Effector memory CD4-positive, alpha-beta T cell (primary cell): ENCODE results near the gene PVRIG.
"Not testable (repeated sequence)": the region's sequence is repeated elsewhere in the genome, so short reads cannot be mapped to it uniquely, and the experiment has no call there.

Experiments
- DNase-seq, 3 donors: peaks; one replicate each; pipeline ENCODE4 v3.0.0-alpha.2; 2020
- H3K27ac ChIP-seq: 2 replicates; pipeline ENCODE4 v1.7.0; 2013; ENCODE audit warnings: mild to moderate bottlenecking, low read length, moderate library complexity; ENCODE audit not compliant: insufficient read depth, poor library complexity, severe bottlenecking
- H3K27me3 ChIP-seq: replicated peaks from 2 replicates; pipeline ENCODE4 v1.7.0; 2013; ENCODE audit warnings: mild to moderate bottlenecking, low read length; ENCODE audit not compliant: insufficient read depth, control insufficient read depth, poor library complexity, severe bottlenecking
- H3K36me3 ChIP-seq: 2 replicates; pipeline ENCODE4 v1.7.0; 2013; ENCODE audit warnings: mild to moderate bottlenecking, low read length, moderate library complexity; ENCODE audit not compliant: control insufficient read depth, insufficient read depth
- H3K4me1 ChIP-seq: 2 replicates; pipeline ENCODE4 v1.7.0; 2013; ENCODE audit warnings: low read length, mild to moderate bottlenecking; ENCODE audit not compliant: control insufficient read depth, insufficient read depth, poor library complexity, severe bottlenecking
- H3K4me3 ChIP-seq: 2 replicates; pipeline ENCODE4 v1.7.0; 2013; ENCODE audit warnings: low read length, low read depth, mild to moderate bottlenecking; ENCODE audit not compliant: insufficient read depth, poor library complexity, severe bottlenecking
- H3K9me3 ChIP-seq: 2 replicates; pipeline ENCODE4 v1.7.0; 2013; ENCODE audit warnings: mild to moderate bottlenecking, low read length, moderate library complexity; ENCODE audit not compliant: control insufficient read depth

Gene PVRIG

DNA sequence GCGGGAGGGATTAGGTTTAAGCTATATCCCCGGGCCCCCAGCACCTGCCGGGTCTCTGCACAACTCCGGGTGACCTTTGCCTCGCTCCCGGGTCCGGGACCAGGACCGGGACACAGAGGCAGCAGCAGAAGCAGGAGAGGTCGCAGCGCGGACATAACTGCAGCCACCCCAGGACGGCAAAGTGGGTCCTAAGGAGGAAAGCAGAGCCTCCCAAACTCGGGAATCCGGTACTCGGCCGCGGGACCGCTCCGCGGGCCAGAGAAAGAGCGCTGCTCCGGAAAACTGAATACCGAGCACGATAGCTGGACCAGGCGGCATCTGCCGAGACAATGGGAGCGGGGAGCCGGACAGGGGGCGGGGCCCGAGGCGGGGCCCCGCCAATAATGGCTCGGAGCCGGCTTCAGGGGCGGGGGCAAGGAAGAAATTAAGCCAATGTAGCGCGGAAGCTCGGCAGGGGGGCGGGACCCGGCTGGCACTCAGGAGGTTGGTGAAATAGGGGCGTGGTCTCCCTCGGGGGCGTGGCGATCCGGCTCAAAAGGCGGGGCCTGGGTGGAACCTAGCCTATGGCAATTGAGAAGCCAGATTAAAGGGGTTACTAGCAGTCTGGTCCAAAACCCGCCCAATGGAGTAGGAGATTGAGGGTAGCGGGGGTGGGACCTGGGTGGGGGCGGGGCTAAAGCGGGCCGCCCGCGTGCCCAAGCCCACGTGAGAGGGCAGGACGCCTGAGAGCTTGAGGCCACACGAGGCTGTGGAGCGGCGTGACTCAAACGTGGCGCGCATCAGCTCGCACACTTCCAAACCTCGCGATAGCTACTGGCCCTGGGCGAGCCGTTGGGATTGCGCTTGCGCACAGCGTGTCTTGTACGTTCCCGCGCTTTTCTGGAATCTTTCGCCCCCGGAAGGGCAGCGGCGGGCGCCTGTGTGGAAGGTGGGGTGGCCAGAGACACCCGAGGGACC is 42.4 kb upstream of the PVRIG start, which contains the start of the genes GPC2 and STAG3:
GPC2 (minus strand) TSS at position 337 of the 957 bp plus-strand sequence; CDS start at position 155, 182 bp downstream.
STAG3 (plus strand) TSS at position 874 of the 957 bp plus-strand sequence. CDS start 2,639 bp downstream, outside the sequence.
- peak; percentile 96 to 97 (median 97) for DNase-seq
- Histone ChIP-seq H3K36me3 (no peaks in the 10 kb centered on the region), H3K4me3 (peak within 1 kb of the TSS; percentile 66), H3K27ac (peak within 1 kb of the TSS; percentile 2), H3K9me3 (no peaks in the 10 kb centered on the region), H3K27me3 (no peaks in the 10 kb centered on the region), H3K4me1 (peaks cover 15% of the 10 kb centered on the region)

DNA sequence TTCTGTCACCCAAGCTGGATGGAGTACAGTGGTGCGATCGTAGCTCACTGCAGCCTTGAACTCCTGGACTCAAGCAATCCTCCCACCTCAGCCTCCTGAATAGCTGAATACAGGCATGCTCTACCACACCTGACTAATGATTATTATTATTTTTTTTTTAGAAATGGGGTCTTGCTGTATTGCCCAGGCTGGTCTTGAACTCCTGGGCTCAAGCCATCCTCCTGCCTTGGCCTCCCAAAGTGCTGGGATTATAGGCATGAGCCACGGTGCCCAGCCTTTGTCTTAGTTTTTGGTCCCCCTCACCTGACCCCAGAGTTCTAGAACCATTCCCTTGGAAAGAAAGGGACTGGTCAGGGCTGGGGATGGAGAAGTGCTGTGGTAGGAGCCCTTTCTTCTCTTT is 39.7 kb upstream of the PVRIG start:
- H3K9me3 ChIP-seq, H3K4me3 ChIP-seq, H3K27me3 ChIP-seq, H3K27ac ChIP-seq, DNase-seq, H3K36me3 ChIP-seq: not testable (repeated sequence)
- H3K4me1 ChIP-seq, result peaks cover 15% of the 10 kb centered on the region

DNA sequence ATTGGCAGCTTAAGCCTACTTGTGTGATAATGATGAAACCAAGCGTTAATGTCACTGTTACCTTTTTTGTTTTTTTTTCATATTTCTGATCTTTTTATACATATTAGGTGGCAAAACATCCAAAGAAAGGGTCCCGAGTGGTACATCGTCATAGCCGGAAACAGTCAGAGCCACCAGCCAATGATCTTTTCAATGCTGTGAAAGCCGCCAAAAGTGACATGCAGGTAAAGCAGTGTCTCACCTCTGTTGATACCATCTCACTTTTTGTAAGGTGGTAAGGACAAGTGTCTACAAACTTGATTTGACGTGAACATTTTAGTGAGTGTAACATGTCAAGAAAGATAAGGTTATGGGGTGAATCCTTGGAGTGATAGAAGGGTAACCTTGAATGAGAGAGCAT is 37.1 kb upstream of the PVRIG start:
- not testable (repeated sequence) for H3K9me3 ChIP-seq, H3K27ac ChIP-seq, H3K4me3 ChIP-seq, H3K27me3 ChIP-seq, H3K36me3 ChIP-seq, DNase-seq, H3K4me1 ChIP-seq

DNA sequence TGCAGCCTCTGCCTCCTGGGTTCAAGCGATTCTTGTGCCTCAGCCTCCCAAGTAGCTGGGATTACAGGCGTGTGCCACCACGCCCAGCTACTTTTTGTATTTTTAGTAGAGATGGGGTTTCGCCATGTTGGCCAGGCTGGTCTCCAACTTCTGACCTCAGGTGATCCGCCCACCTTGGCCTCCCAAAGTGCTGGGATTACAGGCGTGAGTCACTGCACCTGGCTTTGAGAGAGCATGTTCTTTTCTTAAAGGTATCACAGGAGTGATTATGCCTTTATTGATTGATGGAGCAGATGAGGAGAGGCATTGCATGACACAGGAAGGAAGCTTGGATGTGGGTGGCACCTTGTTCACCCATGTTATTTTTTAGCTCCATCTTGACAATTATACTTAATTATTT is 36.7 kb upstream of the PVRIG start:
- H3K36me3 ChIP-seq, H3K4me3 ChIP-seq, H3K9me3 ChIP-seq, H3K27ac ChIP-seq, H3K27me3 ChIP-seq, DNase-seq, H3K4me1 ChIP-seq: not testable (repeated sequence)

- H3K36me3 ChIP-seq, result no peaks in the 10 kb centered on the region
- H3K4me1 ChIP-seq, result peaks cover 3% of the 10 kb centered on the region
- DNase-seq, result no peak
- H3K27me3 ChIP-seq, result no peaks in the 10 kb centered on the region
- H3K27ac ChIP-seq, result no peak overlapping the region
- no peaks in the 10 kb centered on the region for H3K9me3 ChIP-seq
- H3K4me3 ChIP-seq, result no peak overlapping the region
Observed at GRCh38 chr7:100185726-100186125, 34.0 kb upstream of the PVRIG start.

- Histone ChIP-seq H3K4me1 (no peaks in the 10 kb centered on the region), H3K9me3 (no peaks in the 10 kb centered on the region)
- no peak for DNase-seq
Observed at GRCh38 chr7:100189061-100189460, 30.7 kb upstream of the PVRIG start.

GRCh38 chr7:100190048-100190711 is 29.6 kb upstream of the PVRIG start:
- no peaks in the 10 kb centered on the region for H3K9me3 ChIP-seq
- H3K4me3 ChIP-seq, result no peak overlapping the region
- no peak for DNase-seq
- no peaks in the 10 kb centered on the region for H3K4me1 ChIP-seq
- no peaks in the 10 kb centered on the region for H3K36me3 ChIP-seq
- H3K27ac ChIP-seq, result no peak overlapping the region
- H3K27me3 ChIP-seq, result no peaks in the 10 kb centered on the region

More at GRCh38 chr7:100189061-100189460, 30.7 kb upstream of the PVRIG start:
- no peaks in the 10 kb centered on the region for H3K36me3 ChIP-seq
- no peak overlapping the region for H3K4me3 ChIP-seq
- H3K27me3 ChIP-seq, result no peaks in the 10 kb centered on the region
- H3K27ac ChIP-seq, result no peak overlapping the region

GRCh38 chr7:100191775-100192174 is 28.0 kb upstream of the PVRIG start:
- no peak overlapping the region for H3K4me3 ChIP-seq
- H3K27me3 ChIP-seq, result no peaks in the 10 kb centered on the region
- no peaks in the 10 kb centered on the region for H3K9me3 ChIP-seq
- H3K27ac ChIP-seq, result no peak overlapping the region
- H3K36me3 ChIP-seq, result no peaks in the 10 kb centered on the region
- no peak for DNase-seq
- no peaks in the 10 kb centered on the region for H3K4me1 ChIP-seq

DNA sequence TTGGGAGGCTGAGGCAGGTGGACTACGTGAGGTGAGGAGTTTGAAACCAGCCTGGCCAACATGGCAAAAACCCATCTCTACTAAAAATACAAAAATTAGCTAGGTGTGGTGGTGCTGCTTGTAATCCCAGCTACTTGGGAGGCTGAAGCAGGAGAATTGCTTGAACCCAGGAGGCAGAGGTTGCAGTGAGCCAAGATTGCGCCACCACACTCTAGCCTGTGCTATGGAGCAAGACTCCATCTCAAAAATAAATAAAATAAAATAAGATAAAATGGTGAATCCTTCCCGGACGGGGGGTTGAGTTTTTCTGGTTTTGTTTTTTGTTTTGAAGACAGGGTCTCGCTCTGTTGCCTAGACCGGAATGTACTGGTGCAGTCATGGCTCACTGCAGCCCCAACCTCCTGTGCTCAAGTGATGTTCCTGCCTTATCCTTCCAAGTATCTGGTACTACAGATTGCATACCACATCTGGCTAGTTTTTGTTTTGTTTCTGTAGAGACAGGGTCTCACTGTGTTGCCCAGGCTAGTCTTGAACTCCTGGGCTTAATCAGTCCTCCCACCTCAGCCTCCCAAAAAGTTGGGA is 27.4 kb upstream of the PVRIG start:
- H3K27ac ChIP-seq, DNase-seq, H3K9me3 ChIP-seq, H3K4me1 ChIP-seq, H3K4me3 ChIP-seq, H3K36me3 ChIP-seq, H3K27me3 ChIP-seq: not testable (repeated sequence)
